C4-2B (cell line): ENCODE measurements around the gene THADA.

ENCODE experiments used
- H3K27ac ChIP-seq: fragments of 450-650 bp; 2 replicates; pipeline ENCODE4 v1.5.1; 2017
- CTCF ChIP-seq: fragments of 450-650 bp; conservative IDR thresholded peaks from 2 replicates; pipeline ENCODE4 v1.5.1; 2017; ENCODE audit warnings: mild to moderate bottlenecking
- ZFX ChIP-seq: fragments of 450-650 bp; IDR thresholded peaks from 2 replicates; pipeline ENCODE4 v1.6.1; 2017

Gene THADA

DNA sequence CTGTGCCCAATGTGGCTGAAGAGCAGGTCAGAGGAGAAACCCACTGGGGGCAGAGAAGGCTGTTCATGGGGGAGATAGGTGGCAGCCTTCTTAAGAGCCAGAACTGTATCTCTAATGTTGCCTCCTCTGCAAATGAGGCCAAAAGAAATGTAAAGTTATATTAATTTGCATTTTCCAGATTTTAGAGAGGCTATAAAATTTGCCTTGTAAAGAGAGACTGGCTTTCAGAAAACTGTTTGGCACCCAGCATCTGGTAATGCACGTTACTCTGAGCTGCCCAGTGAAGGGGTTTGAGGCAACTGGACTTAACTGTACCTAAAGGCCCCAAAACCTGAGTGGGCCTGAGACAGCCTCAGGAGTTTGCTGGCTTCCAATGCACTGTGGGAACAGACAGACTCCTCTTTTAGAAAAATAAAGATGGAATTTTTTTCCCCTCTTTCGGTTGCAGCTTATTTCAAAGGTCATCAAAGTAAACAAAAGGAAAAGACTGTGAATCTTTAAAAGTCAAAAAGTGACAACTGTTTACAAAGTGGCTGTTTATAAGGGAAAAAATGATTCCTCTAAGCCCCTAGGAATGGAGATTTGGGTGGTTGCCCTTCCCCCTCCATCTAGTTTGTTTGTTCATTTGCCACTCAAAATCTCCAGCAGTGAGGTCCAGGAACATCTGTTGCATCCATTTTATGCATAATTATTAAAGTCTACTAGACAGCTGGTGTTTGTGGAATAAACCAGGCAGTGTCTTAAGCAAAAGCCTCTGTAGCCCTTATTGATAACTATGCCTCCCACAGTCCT, 237.2 kb downstream of the THADA start:
- no peak for TF ChIP-seq ZFX
- TF ChIP-seq CTCF = no peak
- no peak overlapping the region for H3K27ac ChIP-seq

DNA sequence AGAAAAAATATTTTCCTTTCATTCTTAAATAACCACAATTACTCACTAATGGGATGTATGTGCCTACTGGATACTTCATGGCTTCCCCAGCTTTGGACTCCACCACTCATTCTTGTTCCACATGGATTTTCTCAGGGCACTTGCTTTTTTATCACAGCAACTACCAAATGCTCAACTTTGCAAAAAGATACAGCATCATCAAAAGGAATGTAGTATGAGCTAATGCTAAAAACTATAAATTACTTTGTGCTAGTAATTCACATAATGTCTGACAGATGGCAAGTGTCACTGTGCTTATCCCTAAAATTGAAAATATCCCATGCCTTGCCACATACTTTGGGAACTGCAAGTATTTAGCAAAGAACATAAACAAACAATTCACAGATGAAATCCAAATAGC, 239.1 kb downstream of the THADA start:
- TF ChIP-seq CTCF (no peak), ZFX (no peak)
- no peak overlapping the region for H3K27ac ChIP-seq

DNA sequence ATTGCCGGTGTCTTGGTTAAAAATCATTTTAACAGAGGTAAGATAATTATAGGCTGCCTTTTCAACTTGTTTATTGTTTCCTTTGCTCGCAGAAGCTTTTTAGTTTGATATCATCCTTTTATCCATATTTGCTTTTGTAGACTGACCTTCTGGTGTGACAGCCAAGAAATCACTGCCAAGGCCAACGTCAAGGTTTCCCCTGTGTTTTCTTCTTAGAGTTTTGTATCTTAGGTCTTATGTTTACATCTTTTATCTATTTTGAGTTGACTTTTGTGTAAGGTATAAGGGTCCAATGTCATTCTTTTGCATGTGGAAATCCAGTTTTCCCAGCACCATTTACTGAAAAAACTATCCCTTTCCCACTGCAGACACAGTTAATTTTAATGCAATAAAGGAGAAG, 240.4 kb downstream of the THADA start:
- TF ChIP-seq CTCF = no peak
- no peak for TF ChIP-seq ZFX

DNA sequence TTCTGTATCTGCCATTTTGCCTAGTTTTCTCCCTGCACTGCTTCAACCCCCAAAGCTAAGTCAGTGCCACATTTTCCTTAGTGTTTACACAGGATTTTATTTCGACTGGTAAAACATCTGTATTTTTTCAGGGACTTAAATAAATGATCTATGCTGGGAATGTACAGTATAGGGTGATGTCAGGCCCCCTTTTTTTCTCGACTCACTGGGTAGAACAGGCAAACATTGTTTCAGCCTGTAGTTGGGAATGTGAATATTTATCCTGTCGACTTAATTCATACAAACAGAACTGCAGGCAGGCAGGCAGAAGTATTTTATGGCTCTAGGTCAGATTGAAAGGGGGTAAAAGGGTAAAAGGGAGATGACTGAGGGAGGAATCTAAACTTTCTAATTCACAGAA, 245.9 kb downstream of the THADA start:
- no peak overlapping the region for H3K27ac ChIP-seq
- TF ChIP-seq ZFX (no peak), CTCF (no peak)

More for the DNA sequence above, 240.4 kb downstream of the THADA start:
- H3K27ac ChIP-seq = no peak overlapping the region

DNA sequence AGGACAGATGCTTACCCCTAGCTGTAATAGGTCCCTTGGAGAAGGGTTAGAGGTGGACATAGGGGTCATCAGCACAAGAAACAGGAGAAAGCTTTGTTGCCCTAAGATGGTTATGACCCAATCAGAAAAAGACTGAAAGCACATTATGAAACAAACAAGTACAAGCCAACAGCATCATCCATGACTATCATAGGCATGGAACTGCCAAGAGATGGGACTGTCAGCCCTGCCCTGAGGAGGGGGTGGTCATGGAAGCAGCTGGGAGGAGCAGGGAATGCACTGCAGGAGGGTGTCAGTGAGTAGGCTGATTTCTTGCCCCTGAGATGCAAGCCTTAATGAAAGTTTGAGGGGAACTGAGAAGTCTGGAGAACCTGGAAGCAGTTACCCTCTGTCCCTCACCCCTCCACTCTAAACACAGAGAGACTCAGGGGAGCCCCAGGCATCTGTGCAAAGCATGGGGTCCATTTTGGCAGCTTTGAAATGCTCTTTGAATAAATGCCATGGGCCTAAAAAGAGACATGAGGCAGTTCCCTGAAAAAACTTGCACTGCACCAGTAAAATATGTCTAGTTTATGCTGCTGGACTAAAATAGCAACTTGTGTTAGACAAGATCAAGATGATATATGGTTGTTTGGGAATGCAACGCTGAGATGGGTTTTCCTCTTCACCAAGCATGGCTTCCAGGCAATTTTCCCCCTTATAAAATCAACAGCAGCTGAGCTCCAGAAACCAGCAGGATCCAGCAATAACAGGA, 246.8 kb downstream of the THADA start:
- no peak overlapping the region for H3K27ac ChIP-seq
- no peak for TF ChIP-seq CTCF

- H3K27ac ChIP-seq = no peak overlapping the region
- TF ChIP-seq CTCF = no peak
- no peak for TF ChIP-seq ZFX
Measured at GRCh38 chr2:43347746-43348145, 248.1 kb downstream of the THADA start.
